A204.1 (cell line): ENCODE data around the gene XRN1.
"Not testable (repeated sequence)": the region's sequence is repeated elsewhere in the genome, so short reads cannot be mapped to it uniquely, and the experiment has no call there.

Experiments
- FAIRE-seq: peaks from 2 replicates; lab custom pipeline; 2012; peaks lifted over from hg19 to GRCh38; lab: Jason Lieb, UNC

The XRN1 gene, protein sequence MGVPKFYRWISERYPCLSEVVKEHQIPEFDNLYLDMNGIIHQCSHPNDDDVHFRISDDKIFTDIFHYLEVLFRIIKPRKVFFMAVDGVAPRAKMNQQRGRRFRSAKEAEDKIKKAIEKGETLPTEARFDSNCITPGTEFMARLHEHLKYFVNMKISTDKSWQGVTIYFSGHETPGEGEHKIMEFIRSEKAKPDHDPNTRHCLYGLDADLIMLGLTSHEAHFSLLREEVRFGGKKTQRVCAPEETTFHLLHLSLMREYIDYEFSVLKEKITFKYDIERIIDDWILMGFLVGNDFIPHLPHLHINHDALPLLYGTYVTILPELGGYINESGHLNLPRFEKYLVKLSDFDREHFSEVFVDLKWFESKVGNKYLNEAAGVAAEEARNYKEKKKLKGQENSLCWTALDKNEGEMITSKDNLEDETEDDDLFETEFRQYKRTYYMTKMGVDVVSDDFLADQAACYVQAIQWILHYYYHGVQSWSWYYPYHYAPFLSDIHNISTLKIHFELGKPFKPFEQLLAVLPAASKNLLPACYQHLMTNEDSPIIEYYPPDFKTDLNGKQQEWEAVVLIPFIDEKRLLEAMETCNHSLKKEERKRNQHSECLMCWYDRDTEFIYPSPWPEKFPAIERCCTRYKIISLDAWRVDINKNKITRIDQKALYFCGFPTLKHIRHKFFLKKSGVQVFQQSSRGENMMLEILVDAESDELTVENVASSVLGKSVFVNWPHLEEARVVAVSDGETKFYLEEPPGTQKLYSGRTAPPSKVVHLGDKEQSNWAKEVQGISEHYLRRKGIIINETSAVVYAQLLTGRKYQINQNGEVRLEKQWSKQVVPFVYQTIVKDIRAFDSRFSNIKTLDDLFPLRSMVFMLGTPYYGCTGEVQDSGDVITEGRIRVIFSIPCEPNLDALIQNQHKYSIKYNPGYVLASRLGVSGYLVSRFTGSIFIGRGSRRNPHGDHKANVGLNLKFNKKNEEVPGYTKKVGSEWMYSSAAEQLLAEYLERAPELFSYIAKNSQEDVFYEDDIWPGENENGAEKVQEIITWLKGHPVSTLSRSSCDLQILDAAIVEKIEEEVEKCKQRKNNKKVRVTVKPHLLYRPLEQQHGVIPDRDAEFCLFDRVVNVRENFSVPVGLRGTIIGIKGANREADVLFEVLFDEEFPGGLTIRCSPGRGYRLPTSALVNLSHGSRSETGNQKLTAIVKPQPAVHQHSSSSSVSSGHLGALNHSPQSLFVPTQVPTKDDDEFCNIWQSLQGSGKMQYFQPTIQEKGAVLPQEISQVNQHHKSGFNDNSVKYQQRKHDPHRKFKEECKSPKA (N-terminal part only)

DNA sequence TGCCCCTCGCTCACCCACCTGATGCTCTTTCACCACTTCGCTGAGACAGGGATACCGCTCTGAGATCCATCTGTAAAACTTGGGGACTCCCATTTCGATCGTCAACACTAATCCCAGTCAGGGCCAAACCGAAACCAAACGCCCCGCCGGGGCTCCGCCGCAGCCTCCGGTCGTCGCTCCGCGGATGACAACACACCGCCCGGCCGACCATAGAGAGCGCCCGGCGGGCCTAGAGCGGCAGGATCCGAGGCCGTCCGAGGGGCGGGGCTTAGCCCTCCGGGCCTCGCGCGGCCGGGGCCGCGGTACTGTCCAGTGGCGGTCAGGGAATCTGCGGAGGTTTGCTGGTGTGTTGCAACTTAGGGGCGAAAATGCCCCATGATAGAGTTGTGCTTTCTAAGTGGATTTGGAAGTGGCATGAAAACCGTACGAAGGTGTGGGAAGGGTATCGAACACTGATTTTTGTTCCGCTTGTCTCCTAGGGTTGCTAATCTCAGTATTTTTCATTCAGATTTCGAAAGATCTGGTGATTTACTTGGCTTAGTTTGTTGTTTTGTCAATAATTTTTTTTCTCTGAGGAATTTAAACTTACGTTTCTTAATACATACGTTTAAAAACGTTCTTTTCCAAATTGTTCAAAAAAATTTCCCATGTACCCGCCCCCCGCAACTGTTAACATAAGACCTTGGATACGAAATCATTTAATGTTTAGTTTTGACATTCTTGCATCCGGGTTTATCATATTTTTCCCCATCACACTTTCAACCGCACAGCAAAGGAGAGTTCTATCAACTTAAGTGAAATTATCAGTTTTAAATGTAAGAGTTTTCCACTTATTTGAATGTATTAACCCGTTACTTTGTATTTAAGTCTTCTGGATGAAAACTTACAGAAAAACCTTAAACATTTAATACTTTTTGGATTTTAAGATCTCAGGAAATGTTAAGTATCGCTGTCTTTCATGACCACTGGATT is at the start of gene XRN1:
TSS of gene XRN1 (minus strand) at position 186 of the 972 bp plus-strand sequence. CDS start at position 93, 93 bp downstream.
- FAIRE-seq: no peak

- no peak for FAIRE-seq
Observed at GRCh38 chr3:142495103-142495502, 47.3 kb upstream of the XRN1 start.

DNA sequence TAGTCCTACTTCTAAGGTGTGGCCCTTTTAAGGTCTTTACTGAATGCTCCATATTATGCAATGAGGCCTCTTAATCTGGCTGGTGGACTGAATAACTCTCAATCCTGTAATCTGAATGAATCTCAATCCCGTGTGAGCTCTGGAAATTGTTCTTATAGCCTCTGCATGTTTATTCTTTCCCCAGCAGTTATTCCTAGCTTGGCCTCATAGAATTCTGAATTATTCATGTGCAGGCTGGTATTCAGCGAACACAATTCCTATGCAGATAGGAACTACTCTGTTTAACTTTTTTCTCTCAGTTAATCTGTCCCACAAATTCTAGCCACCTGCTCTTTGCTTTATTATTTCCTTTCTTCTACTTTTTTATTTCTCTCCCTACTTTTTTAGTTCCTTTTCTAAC is 44.3 kb upstream of the XRN1 start:
- no peak for FAIRE-seq

GRCh38 chr3:142489572-142490323 is 41.9 kb upstream of the XRN1 start:
- FAIRE-seq: no peak

GRCh38 chr3:142484912-142485435 is 37.1 kb upstream of the XRN1 start:
- no peak for FAIRE-seq

DNA sequence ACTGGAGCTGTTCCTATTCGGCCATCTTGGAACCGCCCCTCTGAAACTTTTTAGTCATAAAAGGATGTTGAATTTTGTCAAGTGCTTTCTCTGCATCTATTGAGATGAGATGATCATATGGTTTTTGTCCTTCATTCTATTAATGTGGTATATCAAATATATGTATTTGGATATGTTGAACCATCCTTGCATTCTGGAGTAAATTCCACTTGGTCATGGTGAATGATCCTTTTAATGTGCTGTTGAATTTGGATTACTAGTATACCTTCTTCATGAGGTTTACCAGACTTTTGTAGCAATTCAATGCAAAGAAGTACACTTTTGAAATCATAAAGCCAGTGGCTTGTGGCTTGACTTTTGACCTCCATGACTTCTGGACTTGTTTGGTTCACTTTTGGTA is 33.4 kb upstream of the XRN1 start:
- FAIRE-seq: no peak

DNA sequence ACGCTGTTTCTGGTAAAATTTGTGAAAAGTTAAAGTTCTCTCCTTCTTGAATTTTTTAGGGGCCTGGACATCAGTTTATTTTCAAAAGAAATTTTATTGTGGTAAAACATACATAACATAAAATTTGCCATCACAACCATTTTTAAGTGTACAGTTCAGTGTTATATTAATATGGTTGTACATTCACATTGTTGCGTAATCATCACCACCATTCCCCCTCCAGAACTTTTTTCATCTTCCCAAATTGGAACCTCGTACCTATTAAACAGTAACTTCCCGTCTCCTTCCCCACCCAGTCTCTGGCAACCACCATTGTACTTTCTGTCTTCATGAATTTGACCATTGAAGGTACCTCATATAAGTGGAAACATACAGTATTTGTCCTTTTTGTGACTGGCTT is 23.0 kb upstream of the XRN1 start:
- FAIRE-seq: no peak

GRCh38 chr3:142468456-142468855 is 20.6 kb upstream of the XRN1 start:
- FAIRE-seq: no peak

DNA sequence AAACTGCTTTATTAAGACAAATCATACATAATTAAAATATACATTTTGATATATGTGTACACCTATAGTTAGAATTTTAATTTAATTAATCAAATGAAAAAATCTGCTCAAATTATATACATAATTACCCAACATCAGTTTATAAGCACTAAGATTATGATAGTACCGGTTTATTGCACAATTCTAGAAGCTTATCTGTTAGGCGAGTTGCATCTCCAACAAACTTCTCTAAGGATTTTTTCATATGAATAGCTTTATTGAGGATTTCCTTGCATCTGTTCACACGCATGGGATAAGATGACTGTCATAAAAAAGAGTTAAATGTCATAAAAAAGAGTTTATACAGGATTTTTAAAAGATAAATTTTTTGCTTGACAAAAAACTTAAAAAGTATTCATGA is 19.9 kb upstream of the XRN1 start:
- no peak for FAIRE-seq

DNA sequence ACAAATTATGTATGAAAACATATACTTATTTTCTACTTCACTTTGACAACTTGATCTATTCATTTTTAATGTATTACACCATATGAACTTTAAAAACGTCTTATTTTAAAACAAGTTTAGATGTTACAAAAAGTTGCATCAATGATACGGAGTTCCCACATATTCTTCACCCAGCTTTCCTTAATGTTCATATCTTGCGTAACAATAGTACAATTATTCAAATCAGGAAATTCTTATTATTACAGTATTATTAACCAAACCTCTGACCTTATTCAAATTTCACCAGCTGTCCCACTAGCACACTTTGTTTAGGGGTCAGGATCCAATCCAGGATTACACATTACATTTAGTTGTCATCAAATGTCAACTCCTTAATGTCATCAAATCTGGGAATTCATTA is 12.9 kb upstream of the XRN1 start:
- FAIRE-seq: no peak

DNA sequence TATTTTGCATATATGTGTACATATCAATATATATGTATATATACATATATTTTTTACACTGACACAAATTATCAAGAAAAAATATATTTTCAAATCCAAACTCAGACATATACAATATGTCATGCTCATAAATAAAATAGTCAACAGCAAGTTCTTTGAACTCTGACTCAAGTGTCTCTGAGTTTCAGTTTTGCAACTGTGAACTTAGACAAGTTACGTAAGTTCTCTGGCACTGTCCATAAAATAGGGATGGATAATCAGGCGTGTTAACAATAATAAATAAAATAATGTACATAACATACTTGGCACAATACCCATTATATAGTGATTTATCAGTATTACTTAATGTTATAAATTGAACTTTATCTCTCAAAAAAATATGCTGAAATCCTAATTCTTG is 12.1 kb upstream of the XRN1 start:
- peak; percentile 35 for FAIRE-seq

- no peak for FAIRE-seq
Observed at GRCh38 chr3:142459096-142459495, 11.3 kb upstream of the XRN1 start.

DNA sequence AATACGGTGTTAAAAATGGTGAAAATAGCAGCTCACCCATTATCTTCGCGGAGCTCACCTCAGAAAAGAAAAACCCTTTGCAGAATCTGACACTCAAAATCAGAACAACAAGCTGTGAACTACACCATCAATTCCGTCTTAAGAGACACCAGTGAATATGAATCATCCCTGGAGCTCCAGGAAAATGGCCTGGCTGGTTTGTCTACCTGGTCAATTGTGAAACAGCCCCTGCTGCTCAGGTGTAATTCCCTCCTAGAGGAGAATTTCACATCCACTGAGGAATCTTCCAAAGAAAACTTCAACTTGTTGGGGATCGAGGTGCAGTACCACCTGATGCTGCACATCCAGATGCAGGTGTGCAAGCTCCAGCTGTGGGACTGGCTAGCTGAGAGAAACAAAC is 3.0 kb upstream of the XRN1 start:
- FAIRE-seq: no peak

DNA sequence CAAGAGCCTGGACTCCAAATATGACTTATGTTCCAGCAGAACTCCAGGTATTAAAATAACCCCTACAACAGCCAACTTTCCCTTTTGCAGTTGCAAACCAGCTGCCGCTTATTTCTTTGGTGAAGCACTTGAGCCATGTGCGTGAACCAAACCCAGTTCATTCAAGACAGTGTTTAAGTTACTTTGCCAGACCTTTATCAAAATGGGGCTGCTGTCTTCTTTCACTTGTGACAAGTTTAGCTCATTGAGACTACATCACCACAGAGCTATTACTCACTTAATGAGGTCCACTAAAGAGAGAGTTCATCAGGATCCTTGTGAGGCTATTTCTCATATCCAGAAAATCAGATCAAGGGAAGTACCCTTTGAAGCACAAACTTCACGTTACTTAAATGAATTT is 2.4 kb upstream of the XRN1 start:
- no peak for FAIRE-seq

GRCh38 chr3:142447301-142447851 is 461 bp downstream of the XRN1 start:
- no peak for FAIRE-seq

- FAIRE-seq: no peak
Observed at GRCh38 chr3:142445816-142446254, 2.0 kb downstream of the XRN1 start.

- no peak for FAIRE-seq
Observed at GRCh38 chr3:142444343-142444742, 3.5 kb downstream of the XRN1 start.

DNA sequence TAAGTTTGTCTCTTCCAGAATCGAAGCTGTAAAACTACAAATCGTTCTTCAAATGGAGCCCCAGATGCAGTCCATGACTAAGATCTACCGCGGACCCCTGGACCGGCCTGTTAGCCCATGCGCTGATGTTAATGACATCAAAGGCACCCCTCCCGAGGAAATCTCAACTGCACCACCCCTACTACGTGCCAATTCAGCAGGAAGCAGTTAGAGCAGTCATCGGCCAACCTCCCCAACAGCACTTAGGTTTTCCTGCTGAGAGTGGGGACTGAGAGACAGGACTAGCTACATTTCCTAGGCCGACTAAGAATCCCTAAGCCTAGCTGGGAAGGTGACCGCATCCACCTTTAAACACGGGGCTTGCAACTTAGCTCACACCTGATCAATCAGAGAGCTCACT is 4.8 kb downstream of the XRN1 start:
- not testable (repeated sequence) for FAIRE-seq

DNA sequence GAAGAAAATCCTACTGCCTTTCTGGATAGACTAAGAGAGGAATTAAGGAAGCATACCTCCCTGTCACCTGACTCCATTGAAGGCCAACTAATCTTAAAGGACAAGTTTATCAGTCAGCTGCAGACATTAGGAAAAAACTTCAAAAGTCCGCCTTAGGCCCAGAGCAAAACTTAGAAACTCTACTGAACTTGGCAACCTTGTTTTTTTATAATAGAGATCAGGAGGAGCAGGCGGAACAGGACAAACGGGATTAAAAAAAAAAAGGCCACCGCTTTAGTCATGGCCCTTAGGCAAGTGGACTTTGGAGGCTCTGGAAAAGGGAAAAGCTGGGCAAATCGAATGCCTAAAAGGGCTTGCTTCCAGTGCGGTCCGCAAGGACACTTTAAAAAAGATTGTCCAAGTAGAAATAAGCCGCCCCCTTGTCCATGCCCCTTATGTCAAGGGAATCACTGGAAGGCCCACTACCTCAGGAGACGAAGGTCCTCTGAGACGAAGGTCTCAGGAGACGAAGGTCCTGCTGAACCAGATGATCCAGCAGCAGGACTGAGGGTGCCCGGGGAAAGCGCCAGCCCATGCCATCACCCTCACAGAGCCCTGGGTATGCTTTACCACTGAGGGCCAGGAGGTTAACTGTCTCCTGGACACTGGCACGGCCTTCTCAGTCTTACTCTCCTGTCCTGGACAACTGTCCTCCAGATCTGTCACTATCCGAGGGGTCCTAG is 8.2 kb downstream of the XRN1 start:
- FAIRE-seq: not testable (repeated sequence)
